ENCODE results near the gene PTX4. TPM values are rescaled to one million over a fixed set of nuclear protein-coding genes. Genes with fewer than 3 reads are reported as not detected.
A peak's percentile ranks its signal among the peaks of the same experiment; 100 is the strongest.
"Not testable (repeated sequence)": the region's sequence is repeated elsewhere in the genome, so short reads cannot be mapped to it uniquely, and the experiment has no call there.

Gene PTX4
- polyA plus RNA-seq, 4 donors = not detected

- DNase-seq (ENCODE audit: low read depth in 4 of 4, low spot score in 2 of 4) = no peak
Observed at GRCh38 chr16:1487395-1488053, 1.2 kb downstream of the PTX4 start.

GRCh38 chr16:1486551-1487390 is 2.0 kb downstream of the PTX4 start:
- no peak for DNase-seq (ENCODE audit: low read depth in 4 of 4, low spot score in 2 of 4)

GRCh38 chr16:1485847-1486496 is 2.8 kb downstream of the PTX4 start:
- DNase-seq (ENCODE audit: low read depth in 4 of 4, low spot score in 2 of 4) = no peak

- no peak for DNase-seq (ENCODE audit: low read depth in 4 of 4, low spot score in 2 of 4)
Observed at GRCh38 chr16:1481906-1482835, 6.6 kb downstream of the PTX4 start.

GRCh38 chr16:1478937-1479336 is 9.8 kb downstream of the PTX4 start:
- DNase-seq (ENCODE audit: low read depth in 4 of 4, low spot score in 2 of 4) = not testable (repeated sequence)

- no peak for DNase-seq (ENCODE audit: low read depth in 4 of 4, low spot score in 2 of 4)
Observed at GRCh38 chr16:1477033-1477432, 11.7 kb downstream of the PTX4 start.

GRCh38 chr16:1475552-1476114 is 13.1 kb downstream of the PTX4 start:
- no peak for DNase-seq (ENCODE audit: low read depth in 4 of 4, low spot score in 2 of 4)

- DNase-seq (ENCODE audit: low read depth in 4 of 4, low spot score in 2 of 4) = peak; percentile 17 to 70 (median 58)
Observed at GRCh38 chr16:1474796-1475551, 13.8 kb downstream of the PTX4 start, which contains the start of gene CLCN7. CLCN7 (minus strand) TSS chr16:1475028; CDS start chr16:1474974, 54 bp downstream.

GRCh38 chr16:1474082-1474795 is 14.5 kb downstream of the PTX4 start:
- no peak for DNase-seq (ENCODE audit: low read depth in 4 of 4, low spot score in 2 of 4)

GRCh38 chr16:1472974-1473373 is 15.8 kb downstream of the PTX4 start:
- no peak for DNase-seq (ENCODE audit: low read depth in 4 of 4, low spot score in 2 of 4)

GRCh38 chr16:1471569-1472194 is 17.1 kb downstream of the PTX4 start:
- DNase-seq (ENCODE audit: low read depth in 4 of 4, low spot score in 2 of 4) = no peak

- no peak for DNase-seq (ENCODE audit: low read depth in 4 of 4, low spot score in 2 of 4)
Observed at GRCh38 chr16:1470481-1471251, 18.1 kb downstream of the PTX4 start.

- no peak for DNase-seq (ENCODE audit: low read depth in 4 of 4, low spot score in 2 of 4)
Observed at GRCh38 chr16:1469693-1470201, 19.0 kb downstream of the PTX4 start.

GRCh38 chr16:1469141-1469540 is 19.6 kb downstream of the PTX4 start:
- not testable (repeated sequence) for DNase-seq (ENCODE audit: low read depth in 4 of 4, low spot score in 2 of 4)

GRCh38 chr16:1468426-1468810 is 20.3 kb downstream of the PTX4 start:
- DNase-seq (ENCODE audit: low read depth in 4 of 4, low spot score in 2 of 4) = no peak

- DNase-seq (ENCODE audit: low read depth in 4 of 4, low spot score in 2 of 4) = no peak
Observed at GRCh38 chr16:1466968-1467521, 21.7 kb downstream of the PTX4 start.

GRCh38 chr16:1466054-1466453 is 22.7 kb downstream of the PTX4 start:
- no peak for DNase-seq (ENCODE audit: low read depth in 4 of 4, low spot score in 2 of 4)

Data from left renal cortex interstitium (tissue), 4 donors.